ENCODE data around the gene TMEM92. TPM values are rescaled to one million over a fixed set of nuclear protein-coding genes. Genes with fewer than 3 reads are reported as not detected.

TMEM92 gene
- total and polyA plus RNA-seq, 2 of the 13 experiments (the other 11 are each of a cell fraction or from before 2014, with no cell fraction given) = 0.07 TPM; not detected in 1

- TF ChIP-seq LBX2 (CRISPR knock-in tag; IDR thresholded peaks at IDR 0.05; ENCODE audit: borderline replicate concordance) (no peak), SYNCRIP (IDR thresholded peaks at IDR 0.05; ENCODE audit: insufficient read depth, low read depth, low read length) (no peak), SMAD3 (CRISPR knock-in tag; IDR thresholded peaks at IDR 0.05) (peak; percentile 84), IRF2 (CRISPR knock-in tag; IDR thresholded peaks at IDR 0.05) (0 out of 2 replicates have a peak, but pooled peaks have one; percentile 21), ZNF362 (CRISPR knock-in tag; IDR thresholded peaks at IDR 0.05; ENCODE audit: borderline replicate concordance) (no peak), ZNF747 (CRISPR knock-in tag; IDR thresholded peaks at IDR 0.05; ENCODE audit: borderline replicate concordance) (no peak), MTF2 (CRISPR knock-in tag; IDR thresholded peaks at IDR 0.05; ENCODE audit: borderline replicate concordance) (no peak), ZNF891 (CRISPR knock-in tag; IDR thresholded peaks at IDR 0.05) (no peak), ZNF350 (CRISPR knock-in tag; IDR thresholded peaks at IDR 0.05; ENCODE audit: borderline replicate concordance, low read depth) (no peak; the same call in 1 of the 2 replicates), TERF1 (CRISPR knock-in tag; IDR thresholded peaks at IDR 0.05) (no peak), ZFP36 (IDR thresholded peaks at IDR 0.05; ENCODE audit: borderline replicate concordance, low read depth, low read length, partially characterized antibody) (no peak), HOXD1 (CRISPR knock-in tag; IDR thresholded peaks at IDR 0.05) (no peak), CREB1 (IDR thresholded peaks at IDR 0.05) (no peak), CREB1 (CRISPR knock-in tag; IDR thresholded peaks at IDR 0.05) (no peak), KLF16 (CRISPR knock-in tag; IDR thresholded peaks at IDR 0.05) (peak in 1 of 2 experiments; percentile 57; a peak in 1 of 4 replicates), ZNF629 (CRISPR knock-in tag; conservative IDR thresholded peaks at IDR 0.05) (no peak), FOXO1 (CRISPR knock-in tag; IDR thresholded peaks at IDR 0.05) (0 out of 2 replicates have a peak, but pooled peaks have one; percentile 23), MAFF (IDR thresholded peaks at IDR 0.05; ENCODE audit: low read depth, low read length) (no peak), ZNF180 (CRISPR knock-in tag; IDR thresholded peaks at IDR 0.05; ENCODE audit: borderline replicate concordance, low read depth) (no peak), ZSCAN22 (CRISPR knock-in tag; IDR thresholded peaks at IDR 0.05) (no peak), ARID4A (CRISPR knock-in tag; IDR thresholded peaks at IDR 0.05; ENCODE audit: borderline replicate concordance) (no peak), TFDP1 (CRISPR knock-in tag; IDR thresholded peaks at IDR 0.05; ENCODE audit: borderline replicate concordance) (no peak), KLF13 (CRISPR knock-in tag; IDR thresholded peaks at IDR 0.05) (no peak)
Observed at GRCh38 chr17:50297407-50297865, 23.2 kb downstream of the TMEM92 start (continued).
